Measurements from ENCODE around the gene CDX1.

CDX1 gene

DNA sequence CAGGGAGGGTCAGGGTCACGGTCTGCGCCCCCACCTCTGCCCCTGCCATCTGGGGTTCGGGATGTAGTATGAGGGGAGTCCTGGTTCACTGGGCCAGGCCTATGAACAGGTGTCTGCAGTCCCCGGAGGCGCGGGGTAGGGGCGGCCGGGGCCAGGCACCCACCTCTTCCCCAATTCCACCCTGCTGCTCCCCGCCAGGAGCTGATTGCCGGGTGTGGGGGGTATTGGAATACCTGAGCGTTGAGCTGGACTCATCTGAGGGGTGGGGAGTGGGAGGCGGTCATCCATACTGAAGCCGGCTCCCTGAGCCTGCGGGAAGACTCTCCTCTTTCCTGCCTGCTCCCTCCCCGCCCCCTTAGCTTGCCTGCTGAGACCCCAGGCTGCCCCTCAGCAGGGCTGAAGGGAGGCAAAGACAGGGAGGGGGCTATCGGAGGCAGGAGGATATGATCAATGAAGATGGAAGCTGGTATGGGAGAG, 24.0 kb downstream of the CDX1 start:
- no peaks in the 10 kb centered on the region for H3K9me3 ChIP-seq (replicated peaks in 1 of 11)
- H3K4me1 ChIP-seq = peaks cover 11 to 19% (median 18%) of the 10 kb centered on the region in 10 experiments
- H3K27me3 ChIP-seq = peaks cover 54 to 68% (median 63%) of the 10 kb centered on the region in 11 experiments
- no peak overlapping the region for H3K9ac ChIP-seq
- no peaks in the 10 kb centered on the region for H3K36me3 ChIP-seq
- H3K4me2 ChIP-seq = peak overlapping the region in 8 of 11 experiments; percentile 3 to 60 (median 34); a peak in 10 of 22 replicates
- H4K20me1 ChIP-seq = peaks cover 0 to 15% (median 0%) of the 10 kb centered on the region in 11 experiments; a peak in 5 of 22 replicates
- 0 out of 20 replicates have a peak overlapping the region, but pooled peaks of 1 of the 10 experiments have one; percentile 10 for H3K4me3 ChIP-seq
- no peak overlapping the region for H3K27ac ChIP-seq
- no peak for TF ChIP-seq Cebpa-rat (IDR thresholded peaks at IDR 0.05)

DNA sequence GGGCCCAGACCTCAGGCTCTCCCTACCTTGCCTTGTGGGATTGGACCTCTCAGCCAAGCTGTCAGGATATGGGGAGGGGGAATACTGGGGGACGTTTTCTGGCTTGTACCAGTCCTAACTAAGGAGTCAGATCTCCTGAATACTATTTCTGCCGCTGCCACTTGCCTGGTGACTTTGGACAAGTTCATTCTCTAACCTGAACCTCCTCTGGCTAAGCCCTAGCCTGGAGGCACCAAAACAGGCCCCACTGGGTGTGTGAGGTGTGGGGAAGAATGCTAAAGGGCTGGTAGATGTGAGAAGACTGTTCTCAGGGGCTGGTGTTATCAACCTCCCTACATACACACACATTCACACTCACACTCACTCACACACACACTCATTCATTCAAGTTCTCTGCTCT, 24.4 kb downstream of the CDX1 start:
- H3K27me3 ChIP-seq = peaks cover 54 to 68% (median 63%) of the 10 kb centered on the region in 11 experiments
- H4K20me1 ChIP-seq = peaks cover 0 to 15% (median 0%) of the 10 kb centered on the region in 11 experiments; a peak in 5 of 22 replicates
- H3K36me3 ChIP-seq = no peaks in the 10 kb centered on the region
- H3K4me2 ChIP-seq = no peak overlapping the region
- no peaks in the 10 kb centered on the region for H3K9me3 ChIP-seq (replicated peaks in 1 of 11)
- H3K4me3 ChIP-seq = no peak overlapping the region
- H3K9ac ChIP-seq = no peak overlapping the region
- TF ChIP-seq Cebpa-rat (IDR thresholded peaks at IDR 0.05) = no peak
- H3K27ac ChIP-seq = no peak overlapping the region
- peaks cover 9 to 18% (median 14%) of the 10 kb centered on the region in 10 experiments; a peak in 19 of 20 replicates for H3K4me1 ChIP-seq

DNA sequence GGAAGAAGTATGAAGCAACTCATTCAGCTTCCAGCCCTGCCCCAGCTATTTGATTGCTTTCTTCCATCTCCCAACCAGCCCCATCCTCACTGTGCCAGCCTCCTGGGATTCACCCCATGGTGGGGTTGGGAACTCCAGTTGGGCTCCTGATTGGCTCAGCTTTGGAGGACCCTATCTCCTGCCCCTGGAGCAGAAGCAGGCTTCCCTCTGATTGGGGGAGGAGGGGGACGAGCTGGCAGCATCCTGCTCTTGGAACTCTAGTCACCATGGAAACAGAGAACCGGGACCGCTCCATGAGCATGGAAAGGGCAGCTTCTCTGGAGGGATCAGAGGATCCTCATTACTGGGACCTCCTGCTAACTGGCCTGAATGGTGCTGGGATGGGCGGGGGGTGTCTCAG, 25.9 kb downstream of the CDX1 start:
- H3K4me1 ChIP-seq = peaks cover 7 to 18% (median 9%) of the 10 kb centered on the region in 10 experiments; a peak in 16 of 20 replicates
- no peaks in the 10 kb centered on the region for H3K36me3 ChIP-seq
- H3K9ac ChIP-seq = no peak overlapping the region
- peaks cover 53 to 62% (median 60%) of the 10 kb centered on the region in 11 experiments for H3K27me3 ChIP-seq
- H3K4me3 ChIP-seq = no peak overlapping the region
- H3K9me3 ChIP-seq (replicated peaks in 1 of 11) = no peaks in the 10 kb centered on the region
- H4K20me1 ChIP-seq = peaks cover 0 to 15% (median 0%) of the 10 kb centered on the region in 11 experiments; a peak in 6 of 22 replicates
- H3K4me2 ChIP-seq = no peak overlapping the region
- H3K27ac ChIP-seq = no peak overlapping the region
- no peak for TF ChIP-seq Cebpa-rat (IDR thresholded peaks at IDR 0.05)

DNA sequence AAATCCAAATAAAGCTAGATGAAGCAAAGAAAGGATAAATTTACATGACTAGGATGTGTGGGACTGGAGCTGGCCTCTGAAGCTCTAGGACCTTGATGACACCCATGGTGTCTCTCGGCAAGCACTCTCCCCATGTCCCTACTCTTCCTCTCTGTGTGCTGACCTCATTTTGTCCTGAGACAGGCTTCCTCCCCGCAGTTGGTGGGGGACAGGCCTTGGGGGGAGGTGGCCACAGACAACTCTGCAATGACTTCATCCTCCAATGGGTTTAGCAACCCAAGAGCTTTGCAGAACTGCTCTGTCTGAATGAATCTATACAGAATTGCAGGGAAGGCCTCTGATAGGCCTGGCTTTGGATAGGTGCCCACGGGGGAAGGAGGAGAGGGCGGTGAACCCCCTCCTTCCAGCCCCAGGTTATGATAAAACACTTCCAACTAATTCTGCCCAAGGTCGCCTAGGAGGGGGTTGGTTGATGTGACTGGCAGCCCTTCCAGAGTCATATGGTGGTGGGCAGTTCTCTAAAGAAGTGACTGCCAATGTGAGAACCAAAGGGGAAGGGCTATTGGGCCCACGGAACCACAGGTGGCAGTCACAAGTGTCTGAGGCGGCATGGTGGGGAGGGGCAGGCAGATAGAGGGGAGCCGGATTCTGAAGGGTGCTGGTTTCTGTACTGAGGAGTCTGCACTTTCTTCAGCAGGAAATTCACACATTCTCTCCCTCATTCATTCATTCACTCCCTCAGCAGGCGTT, 29.3 kb downstream of the CDX1 start:
- H3K36me3 ChIP-seq = no peaks in the 10 kb centered on the region
- H3K27me3 ChIP-seq = peaks cover 19 to 28% (median 25%) of the 10 kb centered on the region in 11 experiments
- no peak for TF ChIP-seq Cebpa-rat (IDR thresholded peaks at IDR 0.05)

DNA sequence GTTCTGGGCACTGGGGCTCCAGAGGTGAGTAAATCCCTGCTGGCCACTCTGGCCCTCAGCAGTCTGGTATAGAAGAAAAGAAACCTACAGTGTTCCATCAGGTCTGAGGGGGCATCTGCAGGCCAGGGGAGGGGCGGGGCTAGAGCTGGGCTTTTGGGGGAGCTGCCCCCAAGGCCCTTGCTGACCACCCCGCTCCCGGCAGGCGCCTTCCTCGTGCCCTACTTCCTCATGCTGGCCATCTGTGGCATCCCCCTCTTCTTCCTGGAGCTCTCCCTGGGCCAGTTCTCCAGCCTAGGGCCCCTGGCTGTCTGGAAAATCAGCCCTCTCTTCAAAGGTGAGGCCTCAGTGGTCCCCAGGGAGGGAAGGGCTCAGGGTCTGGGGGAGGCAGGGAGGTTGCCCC, 29.9 kb downstream of the CDX1 start:
- Histone ChIP-seq H3K9ac (no peak overlapping the region), H3K36me3 (no peaks in the 10 kb centered on the region), H3K27ac (no peak overlapping the region), H3K9me3 (replicated peaks in 1 of 11) (no peaks in the 10 kb centered on the region; a peak in 1 of 22 replicates), H3K4me2 (no peak overlapping the region), H3K4me3 (no peak overlapping the region), H4K20me1 (no peaks in the 10 kb centered on the region; a peak in 1 of 22 replicates), H3K4me1 (peaks cover 0 to 6% (median 0%) of the 10 kb centered on the region in 10 experiments; a peak in 2 of 20 replicates), H3K27me3 (peaks cover 13 to 22% (median 19%) of the 10 kb centered on the region in 11 experiments)
- no peak for TF ChIP-seq Cebpa-rat (IDR thresholded peaks at IDR 0.05)

More for the DNA sequence above, 29.3 kb downstream of the CDX1 start:
- Histone ChIP-seq H4K20me1 (peaks cover 0 to 2% (median 0%) of the 10 kb centered on the region in 11 experiments; a peak in 2 of 22 replicates), H3K9me3 (replicated peaks in 1 of 11) (no peaks in the 10 kb centered on the region; a peak in 1 of 22 replicates), H3K27ac (no peak overlapping the region), H3K9ac (no peak overlapping the region), H3K4me2 (no peak overlapping the region), H3K4me3 (no peak overlapping the region), H3K4me1 (peaks cover 0 to 6% (median 0%) of the 10 kb centered on the region in 10 experiments; a peak in 3 of 20 replicates)

DNA sequence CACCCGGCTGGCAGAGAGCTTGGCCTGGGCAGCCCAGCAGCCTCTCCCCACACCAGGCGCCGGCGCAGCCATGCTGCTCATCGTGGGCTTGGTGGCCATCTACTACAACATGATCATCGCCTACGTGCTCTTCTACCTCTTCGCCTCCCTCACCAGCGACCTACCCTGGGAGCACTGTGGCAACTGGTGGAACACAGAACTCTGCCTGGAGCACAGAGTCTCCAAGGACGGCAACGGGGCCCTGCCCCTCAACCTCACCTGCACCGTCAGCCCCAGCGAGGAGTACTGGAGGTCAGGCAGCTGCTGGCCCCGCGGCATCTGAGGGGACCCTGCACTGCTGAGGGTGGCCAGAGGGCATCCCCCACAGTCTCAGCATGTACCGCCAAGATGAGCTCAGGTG, 30.4 kb downstream of the CDX1 start:
- no peak overlapping the region for H3K4me2 ChIP-seq
- no peaks in the 10 kb centered on the region; a peak in 1 of 22 replicates for H3K9me3 ChIP-seq (replicated peaks in 1 of 11)
- H4K20me1 ChIP-seq = no peaks in the 10 kb centered on the region; a peak in 1 of 22 replicates
- H3K36me3 ChIP-seq = no peaks in the 10 kb centered on the region
- peaks cover 0 to 6% (median 0%) of the 10 kb centered on the region in 10 experiments; a peak in 2 of 20 replicates for H3K4me1 ChIP-seq
- no peak overlapping the region for H3K9ac ChIP-seq
- H3K27me3 ChIP-seq = peaks cover 8 to 17% (median 14%) of the 10 kb centered on the region in 11 experiments
- no peak for TF ChIP-seq Cebpa-rat (IDR thresholded peaks at IDR 0.05)
- no peak overlapping the region for H3K4me3 ChIP-seq
- H3K27ac ChIP-seq = no peak overlapping the region

DNA sequence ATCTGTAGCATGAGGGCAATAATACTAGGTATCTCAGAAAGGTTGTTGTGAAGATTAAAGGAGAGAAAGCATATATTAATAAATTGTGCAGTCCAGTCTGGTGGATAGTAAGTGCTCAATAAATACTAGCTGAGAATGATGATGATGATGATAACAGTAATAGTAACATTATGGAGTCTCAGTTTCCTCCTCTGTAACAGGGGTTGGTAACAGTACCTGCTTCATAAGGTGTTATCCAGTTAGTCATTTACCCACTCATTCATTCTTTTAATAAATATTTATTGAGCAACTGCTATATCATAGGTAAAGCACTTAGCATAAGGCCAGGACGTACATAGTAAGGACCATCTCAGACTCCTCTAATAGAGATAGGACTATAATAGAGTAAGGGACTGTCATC, 30.9 kb downstream of the CDX1 start:
- Histone ChIP-seq H3K4me1 (peaks cover 0 to 6% (median 0%) of the 10 kb centered on the region in 10 experiments; a peak in 2 of 20 replicates), H3K27me3 (peaks cover 3 to 12% (median 10%) of the 10 kb centered on the region in 11 experiments), H4K20me1 (no peaks in the 10 kb centered on the region; a peak in 1 of 22 replicates), H3K27ac (no peak overlapping the region), H3K4me2 (no peak overlapping the region), H3K4me3 (no peak overlapping the region), H3K9me3 (replicated peaks in 1 of 11) (no peaks in the 10 kb centered on the region; a peak in 1 of 22 replicates), H3K36me3 (no peaks in the 10 kb centered on the region), H3K9ac (no peak overlapping the region)
- no peak for TF ChIP-seq Cebpa-rat (IDR thresholded peaks at IDR 0.05)

DNA sequence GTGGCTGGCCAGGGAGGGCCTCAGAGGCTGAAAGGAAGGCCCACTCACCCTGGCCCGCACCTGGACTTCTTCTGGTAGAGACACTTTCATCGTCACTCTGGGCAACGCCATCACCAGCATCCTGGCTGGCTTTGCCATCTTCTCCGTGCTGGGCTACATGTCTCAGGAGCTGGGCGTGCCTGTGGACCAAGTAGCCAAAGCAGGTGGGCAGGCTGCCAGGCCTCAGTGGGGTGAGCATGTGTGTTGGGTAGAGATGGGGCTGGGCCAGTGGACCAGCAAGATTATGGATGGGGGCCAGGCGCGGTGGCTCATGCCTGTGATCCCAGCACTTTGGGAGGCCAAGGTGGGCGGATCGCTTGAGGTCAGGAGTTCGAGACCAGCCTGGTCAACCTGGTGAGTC, 35.9 kb downstream of the CDX1 start:
- no peaks in the 10 kb centered on the region for H3K36me3 ChIP-seq
- H3K27ac ChIP-seq = no peak overlapping the region
- no peak overlapping the region for H3K4me2 ChIP-seq
- H3K4me1 ChIP-seq = peaks cover 0 to 23% (median 18%) of the 10 kb centered on the region in 10 experiments; a peak in 14 of 20 replicates
- no peaks in the 10 kb centered on the region; a peak in 1 of 22 replicates for H3K9me3 ChIP-seq (replicated peaks in 1 of 11)
- H3K4me3 ChIP-seq = no peak overlapping the region
- H4K20me1 ChIP-seq = no peaks in the 10 kb centered on the region
- no peaks in the 10 kb centered on the region for H3K27me3 ChIP-seq
- TF ChIP-seq Cebpa-rat (IDR thresholded peaks at IDR 0.05) = no peak
- H3K9ac ChIP-seq = no peak overlapping the region

Measured in BLaER1 treated with 17β-estradiol and CSF1 and Interleukin-3, amounts not matched to agents 10 nM and 100 nM (cell line).